HG02798 (cell line): ENCODE data around the gene DGCR6L.
"Not testable (repeated sequence)": the region's sequence is repeated elsewhere in the genome, so short reads cannot be mapped to it uniquely, and the experiment has no call there.

ENCODE experiments used
- ATAC-seq: cut with Tn5 transposase; IDR thresholded peaks from one replicate; pipeline ENCODE4 v1.9.1; 2021; ENCODE audit warnings: mild to moderate bottlenecking; ENCODE audit not compliant: unreplicated experiment, poor library complexity

Gene DGCR6L

GRCh38 chr22:20310773-20311172 lies 9.1 kb downstream of the DGCR6L start:
- ATAC-seq, result not testable (repeated sequence)

DNA sequence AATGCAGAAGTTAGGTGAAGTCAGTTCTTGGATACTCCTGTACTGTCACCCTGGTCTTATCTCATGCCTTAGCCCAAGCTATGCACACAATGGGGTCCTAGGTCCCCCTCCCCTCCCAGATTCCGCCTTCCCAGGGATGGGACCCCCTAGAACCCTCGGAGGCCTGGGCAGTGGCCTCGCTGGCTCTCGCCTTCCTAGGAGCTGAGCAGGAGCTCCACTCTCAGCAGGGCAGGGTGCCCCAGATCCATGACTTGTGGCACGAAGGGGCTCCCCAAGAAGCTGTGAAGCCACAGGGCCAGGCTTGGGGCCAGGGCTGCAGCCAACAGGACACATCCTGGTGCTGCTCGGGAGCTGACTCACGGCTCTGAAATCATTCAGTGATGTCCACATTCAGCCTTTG lies 9.7 kb downstream of the DGCR6L start:
- ATAC-seq, result not testable (repeated sequence)

DNA sequence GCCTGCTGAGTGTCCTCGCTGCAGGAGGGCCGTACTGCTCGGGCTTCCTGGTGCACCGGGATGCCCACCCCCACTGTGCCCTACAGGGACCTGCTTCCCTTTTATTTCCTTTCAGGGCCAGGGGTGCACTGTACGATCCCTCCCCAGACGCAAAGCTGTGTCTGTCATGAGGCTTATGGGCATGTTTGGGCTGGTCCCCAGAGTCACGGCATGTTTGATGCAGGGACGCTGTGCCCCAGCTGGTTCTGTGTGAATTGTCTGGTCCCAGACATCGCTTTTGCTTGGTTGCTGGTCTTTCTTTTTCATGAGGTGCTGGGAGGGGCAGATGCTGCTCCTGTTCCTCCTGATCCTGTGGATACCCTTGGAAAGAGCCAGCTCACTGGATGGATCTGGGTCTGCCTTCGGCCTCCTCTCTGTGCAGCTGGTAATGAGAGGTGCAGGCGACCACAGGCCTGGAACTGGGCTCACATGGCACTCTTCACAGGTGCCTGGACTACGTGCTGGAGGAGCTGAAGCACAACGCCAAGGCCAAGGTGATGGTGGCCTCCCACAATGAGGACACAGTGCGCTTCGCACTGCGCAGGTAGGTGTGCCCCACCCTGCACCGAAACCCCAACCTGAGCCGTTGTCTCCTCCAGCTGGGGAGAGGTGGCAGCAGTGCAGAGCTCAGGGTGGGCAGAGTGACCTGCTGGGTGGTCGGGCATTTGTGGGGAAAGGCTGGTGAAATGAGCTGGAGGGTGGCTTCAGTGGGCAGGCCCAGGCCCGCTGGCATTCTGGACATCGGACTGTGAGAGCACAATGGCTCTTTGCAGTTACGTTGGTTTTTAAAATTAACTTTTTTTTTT lies 10.8 kb downstream of the DGCR6L start:
- ATAC-seq, result not testable (repeated sequence)

DNA sequence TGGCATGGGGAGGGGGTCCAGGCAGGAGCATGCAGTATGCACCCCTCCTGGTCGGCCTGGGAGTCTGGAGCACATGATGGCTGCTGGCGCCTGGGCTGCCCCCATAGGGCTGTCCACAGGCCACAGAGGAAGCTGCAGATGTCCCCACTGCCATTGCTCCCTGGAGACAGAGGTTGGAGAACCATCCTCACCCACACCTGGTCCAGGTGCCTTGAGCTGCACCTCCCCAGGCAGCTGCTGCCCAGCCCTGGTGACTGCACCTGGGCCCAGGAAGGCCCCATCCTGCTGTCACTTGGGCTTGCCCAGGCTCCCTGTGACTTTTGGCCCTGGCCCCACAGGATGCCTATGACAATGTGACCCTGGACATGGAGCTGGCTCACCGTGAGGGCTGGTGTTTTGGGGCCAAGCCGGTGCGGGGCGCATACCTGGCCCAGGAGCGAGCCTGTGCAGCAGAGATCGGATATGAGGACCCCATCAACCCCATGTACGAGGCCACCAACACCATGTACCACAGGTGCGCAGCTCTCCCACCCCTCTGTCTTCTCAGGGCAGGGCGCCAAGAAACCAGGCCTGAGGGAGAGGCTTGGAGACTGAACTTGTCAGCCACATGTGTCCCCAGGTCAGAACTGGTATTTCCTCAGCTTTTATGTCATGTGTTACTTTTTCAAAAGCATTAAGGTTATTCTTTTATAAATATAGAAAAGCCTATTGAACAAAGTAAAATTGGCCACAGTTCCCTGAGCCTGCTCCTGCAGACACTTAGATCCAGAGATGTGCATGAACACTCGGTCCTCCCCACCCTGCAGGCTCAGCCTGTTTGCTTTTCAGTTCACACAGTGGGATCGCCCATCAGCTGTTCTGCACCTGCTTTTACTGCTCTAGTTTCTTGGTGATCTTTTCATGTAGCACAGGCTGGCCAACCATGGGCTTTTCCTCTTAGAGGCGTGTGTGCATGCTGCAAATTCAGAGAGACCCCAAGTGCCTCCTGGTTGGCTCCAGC lies 12.1 kb downstream of the DGCR6L start:
- ATAC-seq, result not testable (repeated sequence)

DNA sequence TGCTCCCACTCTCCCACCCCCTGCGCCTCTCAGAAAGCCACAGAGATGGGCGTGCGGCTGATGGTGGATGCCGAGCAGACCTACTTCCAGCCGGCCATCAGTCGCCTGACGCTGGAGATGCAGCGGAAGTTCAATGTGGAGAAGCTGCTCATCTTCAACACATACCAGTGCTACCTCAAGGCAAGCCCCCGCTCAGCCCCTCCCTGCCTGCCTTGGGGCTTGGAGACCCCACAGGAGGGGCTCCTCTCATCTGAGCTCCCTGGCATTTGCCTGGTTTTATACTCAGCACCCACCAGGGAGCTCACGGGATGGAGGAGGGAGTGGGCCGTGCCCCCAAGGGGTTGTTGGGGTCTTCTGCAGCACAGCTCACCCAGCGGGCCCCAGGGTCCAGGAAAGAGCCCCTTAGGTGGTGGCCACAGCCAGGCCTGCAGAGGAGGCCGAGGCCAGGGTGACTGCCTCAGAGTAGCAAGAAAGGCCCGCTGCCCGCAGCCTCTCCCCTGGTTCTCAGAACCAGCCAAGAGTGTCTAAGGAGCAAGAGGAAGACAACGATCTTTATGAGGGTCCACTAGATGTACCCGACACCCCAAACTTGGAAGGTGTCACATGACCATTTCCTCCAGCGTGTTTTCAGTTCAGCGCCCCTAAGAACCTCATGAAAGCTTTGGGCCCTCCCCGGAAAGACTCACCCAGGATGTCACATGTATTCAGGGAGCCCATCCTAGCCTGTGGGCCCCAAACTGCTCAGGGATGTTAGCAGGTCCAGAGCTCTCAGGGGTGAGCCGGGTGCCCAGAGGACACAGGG lies 13.0 kb downstream of the DGCR6L start:
- ATAC-seq, result not testable (repeated sequence)

GRCh38 chr22:20305894-20306645 lies 13.8 kb downstream of the DGCR6L start:
- ATAC-seq, result no peak

GRCh38 chr22:20305230-20305893 lies 14.5 kb downstream of the DGCR6L start:
- not testable (repeated sequence) for ATAC-seq

DNA sequence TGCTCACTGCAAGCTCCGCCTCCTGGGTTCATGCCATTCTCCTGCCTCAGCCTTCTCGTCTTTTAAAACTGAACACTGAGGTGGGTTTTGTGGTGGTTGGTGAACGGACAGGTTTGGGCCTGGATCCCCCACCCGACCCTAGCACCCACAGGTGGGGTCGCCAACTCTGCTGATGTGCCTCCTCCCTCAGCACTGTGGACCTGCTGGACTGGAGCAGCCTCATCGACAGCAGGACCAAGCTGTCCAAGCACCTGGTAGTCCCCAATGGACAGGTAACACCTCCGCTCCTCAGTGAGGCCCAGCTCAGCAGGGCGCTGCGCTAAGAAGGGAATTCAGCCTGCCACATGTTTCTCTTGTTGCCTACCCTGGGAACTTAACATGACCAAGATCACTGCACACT lies 15.2 kb downstream of the DGCR6L start:
- no peak for ATAC-seq

DNA sequence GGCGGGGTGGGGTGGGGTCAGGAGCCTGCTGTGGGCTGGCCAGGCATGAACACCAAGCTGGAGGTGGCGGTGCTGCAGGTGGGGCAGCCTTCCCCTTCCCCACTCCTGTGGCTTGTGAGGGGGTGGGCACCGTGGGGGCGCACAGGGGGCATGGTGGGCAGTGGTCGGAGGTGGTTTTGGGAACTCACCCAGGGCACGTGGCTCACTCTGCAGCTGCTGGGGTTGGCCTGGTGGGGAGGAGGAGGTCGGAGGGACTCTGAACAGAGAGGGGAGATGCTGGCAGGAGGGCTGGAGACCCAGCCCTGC lies 16.7 kb downstream of the DGCR6L start:
- not testable (repeated sequence) for ATAC-seq

DNA sequence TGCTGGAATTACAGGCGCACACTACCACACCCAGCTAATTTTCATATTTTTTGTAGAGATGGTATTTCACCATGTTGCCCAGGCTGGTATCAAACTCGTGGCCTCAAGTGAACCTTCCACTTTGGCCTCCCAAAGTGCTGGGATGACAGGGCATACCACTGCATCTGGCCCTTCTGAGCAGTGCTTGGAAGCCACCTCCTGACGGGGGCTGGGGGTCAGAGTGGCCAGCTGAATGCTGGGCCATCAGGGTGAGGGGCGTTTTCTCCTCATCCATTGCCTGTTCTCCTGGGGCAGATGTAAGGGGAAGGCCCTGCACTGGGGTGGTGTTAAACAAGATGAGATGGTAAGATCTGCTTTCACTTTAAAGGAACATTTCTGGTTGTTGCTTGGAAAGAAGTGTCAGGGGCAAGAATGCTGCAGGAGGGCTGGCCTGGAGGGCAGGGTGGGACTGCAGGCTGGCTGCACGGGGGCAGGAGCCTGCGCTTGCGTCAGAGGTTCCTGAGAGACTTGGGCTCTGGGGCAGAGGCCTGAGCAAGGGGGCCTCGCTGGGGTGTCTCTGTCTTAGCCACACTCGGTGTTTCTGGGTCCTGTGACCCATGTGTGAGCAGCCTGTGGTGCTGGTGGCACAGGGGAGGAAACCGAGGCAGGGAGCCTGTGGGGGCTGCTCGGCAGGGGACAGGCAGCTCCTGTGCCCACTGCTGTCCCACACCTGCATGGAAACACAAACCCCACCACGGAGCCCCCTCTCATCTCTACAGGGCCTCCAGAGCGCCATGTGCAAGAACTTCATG lies 17.2 kb downstream of the DGCR6L start:
- ATAC-seq, result no peak

DNA sequence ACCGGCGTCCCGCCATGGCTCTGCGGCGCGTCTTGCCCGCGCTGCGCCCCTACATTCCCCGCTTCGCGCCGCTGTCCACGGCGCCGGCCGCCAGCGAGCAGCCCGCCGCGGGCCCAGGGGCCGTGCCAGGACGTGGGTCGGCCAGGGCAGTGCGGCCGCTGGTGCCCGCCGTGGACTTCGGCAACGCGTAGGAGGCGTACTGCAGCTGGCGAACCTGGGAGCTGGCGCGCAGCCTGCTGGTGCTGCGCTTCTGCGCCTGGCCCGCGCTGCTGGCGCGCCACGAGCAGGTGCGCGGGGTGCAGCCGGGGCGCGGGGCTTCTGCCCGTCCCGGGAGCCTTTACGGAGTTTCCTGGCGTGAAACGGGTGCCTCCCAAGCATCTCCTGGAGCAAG lies 20.1 kb downstream of the DGCR6L start:
- no peak for ATAC-seq

- ATAC-seq, result peak; percentile 65
Measured at GRCh38 chr22:20298803-20299745, 20.8 kb downstream of the DGCR6L start.

GRCh38 chr22:20298110-20298802 lies 21.6 kb downstream of the DGCR6L start:
- no peak for ATAC-seq

DNA sequence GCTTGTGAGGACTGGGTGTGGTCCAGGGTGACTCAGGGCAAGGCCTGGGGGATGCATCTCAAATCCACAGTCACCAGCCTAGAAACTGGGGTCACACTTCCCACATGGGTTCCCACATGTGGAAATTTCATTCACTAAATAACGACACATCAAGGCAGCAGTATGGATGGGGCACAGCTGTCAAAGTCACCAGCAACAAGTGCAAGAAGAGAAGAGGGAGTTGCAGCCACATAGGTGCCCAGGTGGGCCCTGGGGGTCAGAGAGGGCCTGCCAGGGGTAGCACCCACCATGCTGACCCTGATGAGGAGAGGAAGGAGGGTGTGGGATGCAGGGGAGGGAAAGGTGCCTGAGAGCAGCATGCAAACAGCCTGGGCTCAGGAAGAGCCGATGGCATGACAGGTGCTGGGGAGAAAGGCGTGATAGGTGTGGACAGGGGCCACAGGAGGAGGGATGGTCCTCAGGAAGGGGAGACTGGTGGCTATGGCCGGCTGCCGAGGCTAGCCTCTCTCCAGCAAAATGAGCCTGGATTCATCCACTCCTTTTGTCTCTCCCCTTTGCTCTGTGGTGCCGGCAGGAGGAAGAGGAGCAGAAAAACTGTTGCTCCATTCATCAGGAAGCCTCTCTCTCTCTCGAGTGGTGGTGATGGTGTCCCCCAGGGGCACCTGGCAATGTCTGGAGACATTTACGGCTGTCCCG lies 22.3 kb downstream of the DGCR6L start:
- no peak for ATAC-seq

- no peak for ATAC-seq
Measured at GRCh38 chr22:20296598-20296997, 23.3 kb downstream of the DGCR6L start.
